Measurements from ENCODE around the gene SLC12A7. TPM values are rescaled to one million over a fixed set of nuclear protein-coding genes. Genes with fewer than 3 reads are reported as not detected.

Gene SLC12A7
- total and polyA plus RNA-seq, 7 donors, result 7.2 to 54.3 (median 16.8) TPM

DNA sequence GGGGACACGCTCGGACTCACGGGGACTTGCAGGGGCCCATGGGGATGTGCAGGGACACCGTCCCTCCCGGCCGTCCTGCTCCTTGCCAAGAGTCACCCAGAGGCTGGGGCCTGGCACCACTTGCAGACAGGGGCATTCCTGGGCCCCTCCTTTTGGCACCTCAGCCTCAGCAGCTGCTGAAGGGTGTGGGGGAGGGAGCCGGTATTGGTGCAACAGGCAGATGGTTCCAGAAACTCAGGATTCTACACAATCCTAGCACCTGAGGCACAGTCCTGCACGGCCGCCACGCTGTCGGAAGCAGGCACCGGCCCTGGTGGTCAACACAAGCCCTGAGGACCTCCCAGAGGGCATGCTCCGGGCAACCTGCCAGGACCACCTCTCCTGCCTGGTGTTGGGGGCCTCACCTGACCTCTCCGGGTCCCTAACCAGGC, 19.3 kb upstream of the SLC12A7 start:
- DNase-seq, result no peak
- Histone ChIP-seq H3K27ac (no peak overlapping the region), H3K36me3 (no peaks in the 10 kb centered on the region), H3K4me3 (no peak overlapping the region), H3K4me1 (peaks cover 0 to 12% (median 8%) of the 10 kb centered on the region in 4 donors), H3K27me3 (no peaks in the 10 kb centered on the region), H3K9me3 (no peaks in the 10 kb centered on the region)
- 45 to 75% methylated on average over 14 of the region's 14 CpGs for WGBS, 2 donors
- TF ChIP-seq POLR2A (IDR thresholded peaks at IDR 0.05) (no peak), EP300 (IDR thresholded peaks at IDR 0.05) (no peak), POLR2AphosphoS5 (IDR thresholded peaks at IDR 0.05) (no peak)
- TF ChIP-seq, protein P1, sequence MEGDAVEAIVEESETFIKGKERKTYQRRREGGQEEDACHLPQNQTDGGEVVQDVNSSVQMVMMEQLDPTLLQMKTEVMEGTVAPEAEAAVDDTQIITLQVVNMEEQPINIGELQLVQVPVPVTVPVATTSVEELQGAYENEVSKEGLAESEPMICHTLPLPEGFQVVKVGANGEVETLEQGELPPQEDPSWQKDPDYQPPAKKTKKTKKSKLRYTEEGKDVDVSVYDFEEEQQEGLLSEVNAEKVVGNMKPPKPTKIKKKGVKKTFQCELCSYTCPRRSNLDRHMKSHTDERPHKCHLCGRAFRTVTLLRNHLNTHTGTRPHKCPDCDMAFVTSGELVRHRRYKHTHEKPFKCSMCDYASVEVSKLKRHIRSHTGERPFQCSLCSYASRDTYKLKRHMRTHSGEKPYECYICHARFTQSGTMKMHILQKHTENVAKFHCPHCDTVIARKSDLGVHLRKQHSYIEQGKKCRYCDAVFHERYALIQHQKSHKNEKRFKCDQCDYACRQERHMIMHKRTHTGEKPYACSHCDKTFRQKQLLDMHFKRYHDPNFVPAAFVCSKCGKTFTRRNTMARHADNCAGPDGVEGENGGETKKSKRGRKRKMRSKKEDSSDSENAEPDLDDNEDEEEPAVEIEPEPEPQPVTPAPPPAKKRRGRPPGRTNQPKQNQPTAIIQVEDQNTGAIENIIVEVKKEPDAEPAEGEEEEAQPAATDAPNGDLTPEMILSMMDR (IDR thresholded peaks at IDR 0.05), result no peak
- intact Hi-C loops (cut with DNase I), result no loop called here

GRCh38 chr5:1130218-1130946, 18.5 kb upstream of the SLC12A7 start:
- Histone ChIP-seq H3K9me3 (no peaks in the 10 kb centered on the region), H3K27me3 (no peaks in the 10 kb centered on the region), H3K4me1 (peaks cover 0 to 12% (median 8%) of the 10 kb centered on the region in 4 donors), H3K4me3 (no peak overlapping the region), H3K36me3 (no peaks in the 10 kb centered on the region), H3K27ac (no peak overlapping the region)
- DNase-seq, result no peak
- 18 to 59% methylated on average over 26 of the region's 26 CpGs for WGBS, 2 donors
- TF ChIP-seq, protein P1 (IDR thresholded peaks at IDR 0.05), result no peak
- no peak for TF ChIP-seq EP300 (IDR thresholded peaks at IDR 0.05)
- no peak for TF ChIP-seq POLR2AphosphoS5 (IDR thresholded peaks at IDR 0.05)
- TF ChIP-seq POLR2A (IDR thresholded peaks at IDR 0.05), result no peak
- intact Hi-C loops (cut with DNase I), result no loop called here

DNA sequence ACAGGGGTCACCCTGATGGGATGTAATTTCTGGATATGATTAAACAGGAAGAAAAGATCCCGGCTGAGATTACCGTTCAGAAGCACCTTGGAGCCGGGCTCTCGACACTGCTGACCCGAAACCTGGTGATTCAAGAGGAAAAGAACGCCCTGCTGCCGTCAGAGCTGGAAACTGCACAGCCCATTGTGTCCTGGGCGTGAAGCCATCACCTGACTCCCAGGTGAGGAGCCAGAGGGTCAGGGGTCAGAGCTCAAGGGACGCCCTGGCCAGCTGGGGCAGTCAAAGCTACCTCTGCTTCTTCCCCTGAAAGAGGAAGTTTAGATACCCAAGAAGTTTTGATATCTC, 17.8 kb upstream of the SLC12A7 start:
- DNase-seq, result no peak
- WGBS, 2 donors, result 11 to 61% methylated on average over 9 of the region's 9 CpGs
- Histone ChIP-seq H3K4me3 (no peak overlapping the region), H3K36me3 (no peaks in the 10 kb centered on the region), H3K4me1 (peaks cover 0 to 12% (median 8%) of the 10 kb centered on the region in 4 donors), H3K9me3 (no peaks in the 10 kb centered on the region), H3K27ac (no peak overlapping the region), H3K27me3 (no peaks in the 10 kb centered on the region)
- no peak for TF ChIP-seq POLR2A (IDR thresholded peaks at IDR 0.05)
- peak in 1 of 4 donors; percentile 8 for TF ChIP-seq POLR2AphosphoS5 (IDR thresholded peaks at IDR 0.05)
- no peak for TF ChIP-seq EP300 (IDR thresholded peaks at IDR 0.05)
- TF ChIP-seq, protein P1 (IDR thresholded peaks at IDR 0.05), result no peak
- intact Hi-C loops (cut with DNase I), result no loop called here

DNA sequence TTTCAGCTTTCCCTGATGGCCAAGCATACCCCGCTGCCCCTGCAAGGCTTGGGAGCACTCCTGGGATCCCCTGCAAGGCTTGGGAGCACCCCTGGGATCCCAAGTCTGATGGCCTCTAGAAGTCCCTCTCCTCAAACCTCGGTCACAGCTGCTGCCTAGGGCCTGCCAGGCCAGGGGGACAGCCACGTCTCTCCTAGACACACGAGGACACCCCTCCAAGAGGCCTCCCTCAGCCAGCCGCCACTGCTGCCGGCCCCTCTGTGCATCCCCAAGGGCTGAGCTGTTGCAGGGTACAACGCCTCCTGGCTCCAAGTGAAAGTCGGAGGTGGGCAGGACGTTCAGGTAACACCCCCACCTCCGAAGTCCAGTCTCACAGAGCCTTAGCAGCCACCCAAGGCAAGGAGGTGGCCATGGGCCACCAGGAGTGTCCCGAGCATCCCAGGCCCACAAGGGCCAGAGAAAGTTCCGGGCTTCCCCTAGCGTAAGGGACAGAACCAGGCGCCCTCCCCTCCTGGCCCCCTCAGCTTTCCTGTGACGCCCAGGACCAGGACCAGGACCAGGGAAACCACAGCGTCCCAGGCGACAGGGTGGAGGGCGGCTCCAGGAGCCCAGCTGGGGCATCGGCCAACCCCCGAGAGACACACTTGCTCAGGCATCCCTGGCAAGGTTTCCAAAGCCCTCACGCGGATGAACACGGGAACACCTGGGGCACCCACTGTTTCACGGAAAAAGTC, 17.3 kb upstream of the SLC12A7 start:
- no peak for DNase-seq
- H3K27ac ChIP-seq, result no peak overlapping the region
- no peak overlapping the region for H3K4me3 ChIP-seq
- peaks cover 0 to 12% (median 8%) of the 10 kb centered on the region in 4 donors for H3K4me1 ChIP-seq
- H3K9me3 ChIP-seq, result no peaks in the 10 kb centered on the region
- no peaks in the 10 kb centered on the region for H3K36me3 ChIP-seq
- no peaks in the 10 kb centered on the region for H3K27me3 ChIP-seq
- TF ChIP-seq POLR2AphosphoS5 (IDR thresholded peaks at IDR 0.05) (no peak), EP300 (IDR thresholded peaks at IDR 0.05) (no peak), POLR2A (IDR thresholded peaks at IDR 0.05) (no peak)
- TF ChIP-seq, protein P1 (IDR thresholded peaks at IDR 0.05), result no peak
- 56 to 82% methylated on average over 24 of the region's 24 CpGs for WGBS, 2 donors
- intact Hi-C loops (cut with DNase I), result no loop called here

Data from sigmoid colon (tissue), 7 donors.